GM21576 (cell line): ENCODE measurements around the gene ADD2.
"Not testable (repeated sequence)": the region's sequence is repeated elsewhere in the genome, so short reads cannot be mapped to it uniquely, and the experiment has no call there.

Experiments
- ATAC-seq: cut with Tn5 transposase; IDR thresholded peaks from one replicate; pipeline ENCODE4 v1.9.1; 2021; ENCODE audit warnings: mild to moderate bottlenecking, moderate library complexity; ENCODE audit not compliant: unreplicated experiment

The ADD2 gene

GRCh38 chr2:70646420-70646818 is 121.6 kb downstream of the ADD2 start:
- no peak for ATAC-seq

GRCh38 chr2:70645733-70646419 is 122.1 kb downstream of the ADD2 start:
- no peak for ATAC-seq

- ATAC-seq, result no peak
Measured at GRCh38 chr2:70643715-70644114, 124.3 kb downstream of the ADD2 start.

GRCh38 chr2:70641263-70641784 is 126.7 kb downstream of the ADD2 start:
- ATAC-seq, result no peak

GRCh38 chr2:70639841-70640436 is 128.1 kb downstream of the ADD2 start:
- no peak for ATAC-seq

GRCh38 chr2:70638561-70638960 is 129.4 kb downstream of the ADD2 start:
- ATAC-seq, result no peak

- no peak for ATAC-seq
Measured at GRCh38 chr2:70633508-70633907, 134.5 kb downstream of the ADD2 start.

- ATAC-seq, result no peak
Measured at GRCh38 chr2:70632966-70633365, 135.0 kb downstream of the ADD2 start.

GRCh38 chr2:70632388-70632787 is 135.6 kb downstream of the ADD2 start:
- ATAC-seq, result no peak

- ATAC-seq, result no peak
Measured at GRCh38 chr2:70630761-70631160, 137.2 kb downstream of the ADD2 start.

GRCh38 chr2:70627211-70627898 is 140.6 kb downstream of the ADD2 start:
- no peak for ATAC-seq

- no peak for ATAC-seq
Measured at GRCh38 chr2:70626254-70626990, 141.6 kb downstream of the ADD2 start.

- ATAC-seq, result not testable (repeated sequence)
Measured at GRCh38 chr2:70621536-70621935, 146.5 kb downstream of the ADD2 start.

- ATAC-seq, result no peak
Measured at GRCh38 chr2:70620020-70620419, 148.0 kb downstream of the ADD2 start.

GRCh38 chr2:70619167-70619566 is 148.8 kb downstream of the ADD2 start:
- no peak for ATAC-seq

GRCh38 chr2:70616168-70616694 is 151.8 kb downstream of the ADD2 start:
- ATAC-seq, result no peak

- no peak for ATAC-seq
Measured at GRCh38 chr2:70615222-70615621, 152.8 kb downstream of the ADD2 start.

- ATAC-seq, result no peak
Measured at GRCh38 chr2:70613521-70613920, 154.5 kb downstream of the ADD2 start.

GRCh38 chr2:70612574-70612973 is 155.4 kb downstream of the ADD2 start:
- ATAC-seq, result no peak

- ATAC-seq, result no peak
Measured at GRCh38 chr2:70608373-70608772, 159.6 kb downstream of the ADD2 start.

GRCh38 chr2:70607121-70607561 is 160.9 kb downstream of the ADD2 start:
- no peak for ATAC-seq
